HG02610 (cell line): Measurements from ENCODE around the gene MTHFD1L.

Experiments used
- ATAC-seq: cut with Tn5 transposase; IDR thresholded peaks from one replicate; pipeline ENCODE4 v1.9.1; 2021; ENCODE audit warnings: mild to moderate bottlenecking, moderate library complexity; ENCODE audit not compliant: unreplicated experiment

MTHFD1L gene

GRCh38 chr6:151060096-151060765 is 194.7 kb downstream of the MTHFD1L start:
- ATAC-seq: no peak

DNA sequence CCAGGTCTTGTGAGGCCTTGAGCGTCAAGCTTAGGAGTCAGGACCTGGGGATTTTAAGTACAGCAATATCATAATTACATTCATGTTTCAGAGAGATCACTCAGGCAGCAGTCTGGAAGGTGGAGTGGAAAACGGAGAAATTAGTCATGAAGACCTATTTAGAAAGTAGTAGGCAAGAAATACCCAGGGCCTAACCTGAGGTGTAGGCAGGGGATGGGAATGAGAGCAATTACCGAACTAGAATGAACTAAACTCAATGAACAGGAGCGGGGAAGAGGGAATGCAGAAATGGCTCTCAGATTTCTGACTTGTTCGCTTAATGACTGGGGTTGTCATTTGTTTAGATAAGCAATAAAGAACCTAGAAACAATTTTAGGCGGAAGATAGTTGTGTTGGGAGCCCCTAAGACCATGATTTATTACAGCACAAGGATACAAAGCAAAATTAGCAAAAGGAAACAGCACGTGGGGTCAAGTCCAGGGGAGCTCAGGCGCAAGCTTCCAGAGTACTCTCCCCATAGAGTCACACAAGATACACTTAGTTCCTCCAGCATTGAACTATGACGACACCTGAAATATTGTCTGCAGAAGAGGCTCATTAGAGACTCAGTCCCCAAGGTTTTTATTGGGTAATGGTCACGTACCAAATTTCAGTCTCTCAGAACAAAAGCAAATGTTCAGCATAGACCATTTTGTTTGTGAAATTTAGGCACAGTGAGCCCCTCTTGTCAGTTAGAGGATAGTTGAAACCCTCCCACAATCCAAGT is 195.4 kb downstream of the MTHFD1L start:
- no peak for ATAC-seq

- no peak for ATAC-seq
Measured at GRCh38 chr6:151063352-151063751, 197.8 kb downstream of the MTHFD1L start.

DNA sequence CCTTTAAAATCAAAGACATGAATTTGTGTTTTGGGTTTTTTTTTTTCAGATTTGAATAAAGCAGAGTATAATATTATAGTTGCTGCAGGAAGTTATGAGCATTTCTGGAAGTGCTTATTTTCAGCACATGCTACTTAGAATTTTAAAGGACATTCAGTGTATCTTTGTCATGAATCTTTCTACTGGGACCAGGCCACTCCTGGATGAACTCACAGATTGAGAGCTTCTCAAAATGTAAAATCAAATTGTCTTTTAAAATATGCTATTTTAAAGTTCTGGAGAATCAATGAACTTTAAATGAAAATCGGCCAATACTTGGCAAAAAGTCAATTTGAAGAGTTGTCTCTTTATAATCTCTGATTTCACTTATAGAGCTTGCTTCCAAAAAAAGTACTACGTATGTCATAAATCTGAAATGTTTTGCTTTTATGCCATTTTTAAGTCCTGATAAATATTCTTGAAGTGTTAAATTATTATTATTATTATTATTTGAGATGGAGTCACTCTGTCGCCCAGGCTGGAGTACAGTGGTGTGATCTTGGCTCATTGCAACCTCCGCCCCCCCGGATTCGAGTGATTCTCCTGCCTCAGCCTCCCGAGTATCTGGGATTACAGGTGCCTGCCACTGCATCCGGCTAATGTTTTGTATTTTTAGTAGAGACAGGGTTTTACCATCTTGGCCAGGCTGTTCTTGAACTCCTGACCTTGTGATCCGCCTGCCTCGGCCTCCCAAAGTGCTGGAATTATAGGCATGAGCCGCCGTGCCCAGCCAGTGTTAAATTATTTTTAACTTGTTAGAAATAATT is 198.5 kb downstream of the MTHFD1L start:
- no peak for ATAC-seq

GRCh38 chr6:151065027-151065815 is 199.7 kb downstream of the MTHFD1L start:
- no peak for ATAC-seq

DNA sequence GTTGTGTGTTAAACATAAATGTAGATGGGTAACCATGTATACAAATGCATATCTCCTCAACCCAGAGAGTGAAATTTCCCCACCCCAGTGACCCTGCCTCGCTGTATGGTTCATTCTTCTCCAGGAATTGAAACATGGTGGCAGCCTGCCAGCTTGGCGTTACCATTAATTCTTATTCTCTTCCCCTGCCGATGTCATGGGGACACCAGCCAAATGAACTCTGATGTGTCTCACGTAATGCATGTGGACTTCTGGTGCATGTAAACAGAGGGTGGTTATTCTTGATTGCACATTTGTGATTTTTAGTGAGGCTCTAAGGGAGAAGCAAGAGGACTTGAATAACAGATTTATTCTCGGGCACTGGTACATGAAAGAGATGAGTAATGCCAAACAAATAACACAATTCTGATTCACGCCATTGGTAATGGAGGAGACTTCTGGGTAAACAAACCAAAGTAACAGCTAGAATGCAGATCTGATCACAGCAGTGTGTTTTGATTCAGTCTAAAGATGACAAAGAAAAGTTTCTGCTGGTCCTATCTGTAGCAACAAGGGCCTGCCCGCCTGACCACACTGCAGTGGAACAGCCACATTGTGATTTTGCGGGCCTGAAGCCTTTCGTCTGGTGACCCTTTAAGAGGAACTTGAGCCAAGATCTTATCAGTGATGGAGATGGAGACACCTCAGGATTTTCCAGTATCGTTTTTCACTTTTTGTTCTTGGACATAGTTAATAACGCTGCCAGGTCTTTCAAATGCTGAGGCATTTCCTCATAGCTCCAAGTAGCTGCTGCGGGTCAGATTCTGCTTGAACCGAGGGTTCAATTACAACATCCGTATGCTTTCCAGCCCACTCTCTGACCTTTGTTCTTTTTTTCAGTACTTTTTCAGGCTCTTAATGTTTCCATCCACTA is 202.4 kb downstream of the MTHFD1L start:
- ATAC-seq: no peak

- no peak for ATAC-seq
Measured at GRCh38 chr6:151068761-151069312, 203.3 kb downstream of the MTHFD1L start.

DNA sequence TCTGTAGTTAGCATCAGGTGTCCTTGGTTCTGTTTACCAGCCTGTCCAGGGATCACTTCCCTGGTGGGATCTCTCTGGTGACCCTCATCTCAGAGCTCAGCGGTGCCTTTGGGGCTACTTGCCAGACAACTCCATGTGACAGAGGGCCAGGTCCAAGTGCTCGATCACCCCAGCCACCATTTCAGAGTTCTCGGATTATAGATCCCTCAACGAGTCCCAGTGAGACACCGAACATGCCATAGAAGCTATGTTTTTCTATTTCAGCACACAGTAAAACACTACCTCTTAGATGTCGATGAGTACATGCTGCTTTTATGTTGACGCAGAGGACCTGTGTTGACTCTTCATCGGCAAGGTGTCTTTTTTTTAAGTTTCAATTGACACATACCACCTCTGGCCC is 204.1 kb downstream of the MTHFD1L start:
- ATAC-seq: no peak

GRCh38 chr6:151070631-151071051 is 205.1 kb downstream of the MTHFD1L start:
- no peak for ATAC-seq

DNA sequence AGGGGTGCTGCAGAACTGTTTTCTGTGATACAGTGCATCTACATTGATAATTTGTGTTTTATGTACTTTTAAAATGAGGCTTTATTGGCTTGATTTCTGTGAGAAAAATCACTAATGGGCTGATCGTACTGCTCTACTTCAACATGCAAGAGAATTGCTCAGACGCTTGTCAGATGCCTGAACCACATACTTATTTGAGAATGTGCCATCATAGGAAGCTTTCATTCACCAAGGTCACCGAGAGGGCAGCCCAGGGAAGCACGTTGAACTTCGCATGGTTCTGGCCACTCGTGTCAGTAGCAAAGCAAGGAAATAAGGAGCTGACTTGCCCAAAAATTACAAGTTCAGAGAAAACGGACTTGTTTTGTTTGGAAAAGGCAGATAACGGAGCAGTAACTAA is 205.8 kb downstream of the MTHFD1L start:
- ATAC-seq: no peak

DNA sequence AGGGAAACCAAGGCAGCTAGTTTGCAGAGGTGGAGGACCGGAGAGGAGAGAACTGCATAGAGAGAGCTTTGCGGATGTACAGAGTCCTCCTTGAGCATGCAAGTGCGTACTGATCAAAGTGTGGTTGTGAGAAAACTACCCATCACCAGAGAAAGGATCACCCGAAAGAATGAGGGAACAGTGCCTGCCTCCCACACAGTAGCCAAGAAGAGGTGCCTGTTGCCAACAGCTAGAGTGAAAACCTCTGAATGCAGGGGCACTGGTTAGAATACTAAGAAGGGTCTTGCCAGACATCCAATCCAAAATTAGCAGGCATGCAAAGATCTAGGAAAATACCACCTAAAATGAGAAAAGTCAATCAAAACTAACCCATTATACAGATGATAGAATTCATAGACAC is 207.6 kb downstream of the MTHFD1L start:
- no peak for ATAC-seq

DNA sequence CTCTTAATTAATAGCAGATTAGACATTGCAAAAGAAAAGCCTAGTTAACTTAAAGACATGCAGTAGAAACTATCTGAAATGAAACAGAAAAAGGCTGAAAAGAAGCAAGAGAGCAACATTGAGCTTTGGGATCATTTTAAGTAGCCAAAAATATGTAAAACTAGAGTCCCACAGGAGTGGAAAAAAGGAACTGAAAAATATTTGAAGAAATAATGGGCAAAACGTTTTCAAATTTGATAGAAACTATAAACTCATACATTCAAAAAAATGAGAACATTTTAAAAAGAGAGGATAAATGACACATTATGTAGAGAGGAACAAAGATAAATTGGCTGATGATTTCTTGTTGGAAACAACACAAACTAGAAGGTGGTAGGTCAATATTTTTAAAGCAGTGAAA is 208.2 kb downstream of the MTHFD1L start:
- no peak for ATAC-seq

DNA sequence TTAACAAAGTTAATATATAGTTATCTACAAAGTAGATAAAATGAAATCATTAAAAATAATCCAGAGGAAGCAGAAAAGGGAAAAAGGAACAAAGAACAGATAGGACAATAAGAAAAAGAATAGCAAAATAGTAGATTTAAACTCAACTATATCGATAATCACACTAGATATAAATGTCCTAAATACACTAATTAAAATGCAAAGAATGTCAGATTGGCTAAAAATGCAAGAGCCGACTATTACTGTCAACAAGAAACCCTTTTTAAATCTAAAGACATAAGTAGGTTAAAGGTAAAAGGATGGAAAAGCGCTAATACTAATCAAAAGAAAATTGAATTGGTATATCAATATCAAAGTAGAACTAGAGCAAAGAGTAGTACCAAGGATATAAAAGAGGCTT is 209.5 kb downstream of the MTHFD1L start:
- ATAC-seq: no peak

- ATAC-seq: no peak
Measured at GRCh38 chr6:151075527-151075926, 210.0 kb downstream of the MTHFD1L start.

DNA sequence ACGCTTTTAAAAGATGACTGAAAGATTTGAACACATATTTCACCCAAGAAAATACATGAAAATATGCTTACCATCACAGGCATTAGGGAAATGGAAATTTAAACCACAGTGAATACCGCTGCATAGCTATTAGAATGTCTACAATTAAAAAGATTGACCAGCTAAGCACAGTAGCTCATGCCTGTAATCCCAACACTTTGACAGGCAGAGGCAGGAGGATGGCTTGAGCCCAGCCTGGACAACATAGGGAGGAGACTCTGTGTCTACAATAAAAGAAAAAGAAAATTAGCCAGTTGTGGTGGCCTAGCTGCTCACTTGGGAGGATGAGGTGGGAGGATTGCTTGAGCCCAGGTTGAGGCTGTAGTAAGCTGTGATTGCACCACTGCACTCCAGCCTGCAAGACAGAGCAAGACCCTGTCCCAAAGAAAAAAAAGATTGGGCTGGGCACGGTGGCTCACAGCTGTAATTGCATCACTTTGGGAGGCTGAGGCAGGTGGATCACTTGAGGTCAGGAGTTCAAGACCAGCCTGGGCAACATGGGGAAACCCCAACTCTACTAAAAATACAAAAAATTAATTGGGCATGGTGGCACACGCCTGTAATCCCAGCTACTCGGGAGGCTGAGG is 210.5 kb downstream of the MTHFD1L start:
- ATAC-seq: no peak

DNA sequence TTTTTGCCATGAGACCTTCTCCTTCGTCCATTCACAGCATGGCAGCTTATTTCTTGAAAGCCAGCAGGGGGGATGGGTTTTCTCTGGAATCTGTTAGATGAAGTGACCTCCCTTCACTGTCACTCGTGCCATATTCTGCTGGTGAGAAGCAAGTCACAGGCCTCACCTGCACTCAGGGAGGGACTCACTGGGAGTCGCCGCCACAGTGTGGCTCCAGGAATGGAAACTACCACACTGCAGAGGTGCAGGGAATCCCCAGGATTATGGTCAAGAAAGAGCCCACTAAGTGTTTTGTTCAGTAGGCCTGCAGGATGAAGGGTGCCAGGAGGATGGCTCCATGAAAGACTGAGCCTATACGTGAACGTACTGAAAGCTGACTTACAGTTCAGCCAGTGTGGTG is 213.2 kb downstream of the MTHFD1L start:
- no peak for ATAC-seq

GRCh38 chr6:151081656-151082055 is 216.2 kb downstream of the MTHFD1L start:
- no peak for ATAC-seq

GRCh38 chr6:151082079-151082478 is 216.6 kb downstream of the MTHFD1L start:
- no peak for ATAC-seq

- ATAC-seq: no peak
Measured at GRCh38 chr6:151084275-151084674, 218.8 kb downstream of the MTHFD1L start.
